GM18511 (cell line): ENCODE data around the gene SELL.
"Not testable (repeated sequence)": the region's sequence is repeated elsewhere in the genome, so short reads cannot be mapped to it uniquely, and the experiment has no call there.

Experiments
- ATAC-seq: cut with Tn5 transposase; IDR thresholded peaks from one replicate; pipeline ENCODE4 v1.9.1; 2021; ENCODE audit warnings: mild to moderate bottlenecking, moderate library complexity; ENCODE audit not compliant: unreplicated experiment

The SELL gene

DNA sequence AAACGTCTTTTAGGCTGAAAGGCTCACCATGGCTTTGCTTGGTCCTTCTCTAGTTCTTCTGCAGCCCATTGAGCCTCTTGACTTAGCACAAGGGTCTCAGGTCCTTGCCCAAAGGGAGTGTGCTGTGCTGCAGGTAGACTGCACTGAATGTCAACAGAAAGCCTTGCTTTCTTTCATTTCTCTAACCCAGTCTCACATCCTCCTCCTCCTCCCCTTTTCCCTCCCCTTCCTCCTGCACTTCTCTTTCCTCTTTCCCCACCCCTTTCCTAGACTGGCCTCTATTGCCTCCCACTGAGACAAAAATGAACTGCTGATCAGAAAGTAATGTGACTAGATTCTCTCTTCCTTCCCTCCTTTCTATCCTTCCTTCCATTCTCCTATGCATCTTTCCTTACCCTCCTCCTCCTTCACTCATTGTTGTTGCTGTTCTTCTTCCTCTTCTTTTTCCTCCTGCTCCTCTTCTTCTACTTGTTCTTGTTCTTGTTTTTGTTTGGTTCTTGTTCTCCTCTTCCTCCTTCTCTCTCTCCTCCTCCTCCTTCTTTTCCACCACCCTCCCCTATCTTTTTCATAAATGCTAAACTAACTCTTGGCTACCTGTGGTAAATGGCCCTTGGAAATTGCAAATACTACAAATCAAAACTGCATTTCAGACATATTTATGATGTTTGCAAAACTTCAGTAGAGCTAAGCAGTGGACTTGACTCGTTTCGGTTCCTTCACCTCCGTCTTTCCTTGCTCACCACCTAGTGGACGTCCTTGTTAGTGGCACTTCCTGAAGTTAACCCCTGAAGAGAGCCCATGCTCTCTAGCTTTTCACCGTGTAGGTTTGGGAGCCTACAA lies at the start of gene SELL:
SELL (minus strand) TSS at position 152 of the 840 bp plus-strand sequence; CDS start at position 30, 122 bp downstream.
- peak; percentile 80 for ATAC-seq

DNA sequence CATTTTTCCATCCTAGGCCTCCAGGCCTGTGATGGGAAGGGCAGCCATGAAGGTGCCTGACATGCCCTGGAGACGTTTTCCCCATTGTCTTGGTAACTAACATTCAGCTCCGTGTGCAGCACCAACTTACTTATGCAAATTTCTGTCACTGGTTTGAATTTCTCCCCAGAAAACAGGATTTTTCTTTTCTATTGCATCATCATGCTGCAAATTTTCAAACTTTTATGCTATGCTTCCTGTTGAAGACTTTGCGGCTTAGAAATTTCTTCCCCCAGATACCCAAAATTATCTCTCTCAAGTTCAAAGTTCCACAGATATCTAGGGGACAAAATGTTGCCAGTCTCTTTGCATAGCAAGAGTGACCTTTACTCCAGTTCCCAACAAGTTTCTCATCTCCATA lies 47.6 kb upstream of the SELL start:
- no peak for ATAC-seq

DNA sequence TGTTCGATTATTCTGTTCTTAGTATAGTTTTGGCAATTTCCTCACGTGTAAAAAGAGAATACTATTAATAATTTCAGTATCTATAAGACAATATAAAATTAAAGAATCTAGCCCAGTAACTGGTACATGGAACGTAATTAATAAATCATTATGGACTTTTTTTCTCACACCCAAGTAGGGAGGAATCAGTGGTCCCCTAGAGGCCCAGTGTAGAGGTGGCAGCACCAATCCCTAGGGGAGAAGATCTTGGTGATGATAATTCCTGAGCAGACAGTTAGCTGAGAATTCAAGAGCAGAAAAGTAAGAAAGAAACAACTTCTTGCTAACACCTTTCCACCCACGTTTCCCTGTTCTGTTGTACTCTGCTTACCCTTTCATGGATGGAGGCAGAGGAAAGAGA lies 42.1 kb upstream of the SELL start:
- no peak for ATAC-seq

DNA sequence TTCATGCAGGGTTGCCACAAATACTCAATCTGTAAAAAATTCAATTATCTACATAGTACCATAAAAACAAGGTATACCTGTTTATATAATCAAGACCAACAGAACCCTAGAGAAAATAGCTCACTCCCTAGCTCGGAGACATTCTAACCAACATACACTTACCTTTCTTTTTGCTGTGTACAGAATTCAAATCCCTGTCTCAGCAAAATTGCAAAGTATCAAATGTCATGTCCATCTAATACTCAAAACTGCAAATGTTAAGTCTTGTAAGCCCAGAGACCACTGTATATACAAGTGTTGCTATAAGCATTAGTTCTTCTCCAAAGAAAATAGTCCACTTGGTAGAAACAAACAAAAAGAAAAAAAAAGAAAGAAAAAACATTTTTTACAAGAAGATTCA lies 38.6 kb upstream of the SELL start:
- ATAC-seq, result no peak

DNA sequence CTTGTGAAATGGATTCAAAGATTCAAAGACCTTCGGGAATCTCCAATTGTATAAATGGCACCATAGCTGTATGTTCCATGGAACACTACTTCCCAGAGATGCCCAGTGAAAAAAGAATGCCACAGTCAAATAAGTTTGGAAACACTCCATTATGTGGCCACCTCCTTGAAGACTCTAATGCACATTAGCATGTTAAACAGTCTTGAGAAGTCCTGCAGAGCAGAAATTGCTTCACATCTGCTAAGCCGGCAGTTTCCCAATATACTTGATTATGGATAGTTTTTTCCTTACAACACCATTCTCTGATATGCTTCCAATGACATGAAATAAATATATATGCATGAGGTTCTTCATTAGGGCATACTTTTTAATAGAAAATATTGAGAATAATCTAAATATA lies 35.1 kb upstream of the SELL start:
- ATAC-seq, result no peak

DNA sequence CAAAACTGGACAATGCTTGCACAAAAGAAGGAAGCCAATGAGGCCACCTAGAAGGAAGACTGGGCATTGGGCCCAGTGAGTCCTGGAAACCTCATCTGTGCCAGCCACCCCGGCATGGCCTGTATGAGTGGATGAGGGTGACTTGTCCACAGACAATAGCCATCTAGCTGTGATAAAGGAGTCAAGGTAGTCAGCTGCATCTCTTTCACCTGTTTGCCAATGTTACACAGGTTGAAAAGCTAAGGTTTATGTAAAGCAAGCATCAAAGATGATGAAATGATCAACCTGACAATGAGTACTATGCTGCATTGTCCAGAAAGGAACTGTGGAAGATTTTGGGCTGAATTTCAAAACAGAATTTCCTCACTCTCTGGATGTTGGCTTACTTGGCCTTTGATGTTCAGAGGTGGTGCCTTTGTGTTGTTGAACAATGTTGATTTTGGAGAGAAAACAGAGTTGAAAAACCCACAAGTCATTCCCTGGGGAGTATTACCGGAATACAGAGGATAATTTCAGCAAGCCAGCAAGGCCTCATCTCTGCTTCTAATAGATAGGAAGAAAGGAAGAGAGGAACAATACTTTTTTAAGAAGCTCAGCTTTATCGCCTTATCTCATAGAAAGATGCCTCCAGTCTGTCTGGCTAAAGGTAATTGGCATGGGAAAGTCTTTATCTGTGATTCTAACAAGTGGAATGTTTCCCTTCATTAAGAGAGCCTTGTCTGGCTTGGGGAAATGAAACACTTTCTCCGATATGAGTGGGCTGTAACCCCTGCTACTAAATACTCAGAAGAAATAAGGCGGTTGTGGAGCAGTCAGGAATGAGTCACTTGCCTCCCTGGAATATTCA lies 33.8 kb upstream of the SELL start:
- ATAC-seq, result no peak

DNA sequence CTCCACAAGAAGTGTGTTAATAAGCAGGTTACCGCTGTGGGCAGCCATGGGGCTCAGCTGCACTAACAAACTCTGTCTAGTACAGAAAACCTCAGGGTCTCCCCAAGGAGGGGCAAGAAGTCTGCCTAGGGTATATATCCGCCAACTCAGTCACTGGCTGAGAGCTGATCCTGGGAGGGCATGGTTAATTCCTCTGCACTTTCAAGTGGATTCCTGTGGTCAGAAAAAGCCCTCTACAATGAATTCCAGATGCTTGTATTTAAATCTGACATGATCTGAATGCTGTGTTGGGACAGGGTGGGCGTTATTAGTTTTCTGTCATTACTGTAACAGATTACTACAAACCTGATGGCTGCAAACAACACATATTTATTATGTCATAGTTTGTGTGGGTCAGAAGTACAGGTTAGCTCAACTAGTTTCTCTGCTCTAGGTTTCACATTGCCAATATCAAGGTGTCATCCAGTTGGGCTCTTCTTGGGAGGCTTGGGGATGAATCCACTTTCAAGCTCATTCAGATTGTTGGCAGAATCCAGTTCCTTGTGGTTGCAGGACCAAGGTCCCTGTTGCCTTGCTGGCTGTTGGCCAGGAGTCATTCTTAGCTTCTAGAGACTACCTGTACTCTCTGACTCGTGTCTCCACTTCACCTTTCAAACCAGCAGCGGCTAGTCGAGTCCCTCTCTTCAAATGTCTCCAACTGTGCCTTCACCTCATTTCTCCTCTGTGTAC lies 30.4 kb upstream of the SELL start:
- no peak for ATAC-seq

DNA sequence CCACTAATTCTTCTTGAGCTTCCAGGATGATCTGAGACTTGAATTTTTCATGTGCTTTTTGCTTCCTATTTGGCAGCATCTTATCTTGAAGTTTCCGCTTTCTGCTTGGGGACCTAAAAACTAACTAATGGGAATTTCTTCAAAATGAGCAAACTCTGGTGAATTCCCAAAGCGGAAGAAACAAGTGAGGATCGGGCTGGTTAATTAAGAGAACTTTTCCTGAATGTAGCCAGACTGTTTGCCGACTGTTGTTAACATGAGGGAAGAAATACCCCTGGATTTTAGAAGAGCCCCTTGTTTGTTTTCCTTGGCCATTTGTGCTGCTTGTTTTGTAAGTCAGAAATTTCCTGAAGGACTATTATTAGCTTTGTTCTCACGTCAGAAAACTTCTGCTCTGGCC lies 28.6 kb upstream of the SELL start:
- ATAC-seq, result no peak

DNA sequence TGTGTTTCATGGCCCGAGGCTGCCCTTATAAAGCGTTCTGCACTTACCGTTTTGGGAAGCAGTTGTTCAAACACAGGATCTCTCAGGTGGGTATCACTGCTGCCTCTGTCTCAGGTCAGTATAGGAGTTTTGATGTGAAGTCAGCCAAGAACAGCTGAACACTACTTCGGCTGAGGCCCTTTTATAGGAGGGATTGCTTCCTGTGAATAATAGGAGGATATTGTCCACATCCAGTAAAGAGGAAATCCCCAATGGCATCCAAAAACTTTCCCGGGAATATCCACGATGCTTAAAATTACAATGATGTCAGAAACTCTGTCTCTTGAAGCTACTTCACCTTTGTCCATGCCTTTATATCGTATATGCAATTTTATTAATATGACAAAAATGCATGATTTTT lies 22.5 kb upstream of the SELL start, which contains the start of gene SELE:
SELE (minus strand) TSS at position 156 of the 400 bp plus-strand sequence. CDS start 467 bp downstream, outside the sequence.
- ATAC-seq, result no peak

DNA sequence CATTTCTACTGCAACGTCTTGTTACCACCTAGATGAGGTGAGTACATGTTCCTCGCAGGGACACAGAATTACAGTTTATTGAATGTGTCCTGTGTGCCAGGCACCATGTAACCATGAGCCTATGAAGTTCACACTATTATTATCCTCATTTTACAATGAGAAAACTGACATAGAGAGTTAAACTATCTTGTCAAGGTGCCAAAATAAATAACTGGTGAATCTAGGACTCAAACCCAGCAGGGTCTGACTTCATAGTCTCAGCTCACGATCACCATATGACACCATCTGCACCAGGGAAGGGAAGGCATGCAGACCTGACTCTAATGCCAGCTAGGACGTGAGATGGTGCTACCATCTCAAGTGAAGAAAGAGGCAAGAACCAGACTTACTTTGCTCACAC lies 20.0 kb upstream of the SELL start:
- no peak for ATAC-seq

DNA sequence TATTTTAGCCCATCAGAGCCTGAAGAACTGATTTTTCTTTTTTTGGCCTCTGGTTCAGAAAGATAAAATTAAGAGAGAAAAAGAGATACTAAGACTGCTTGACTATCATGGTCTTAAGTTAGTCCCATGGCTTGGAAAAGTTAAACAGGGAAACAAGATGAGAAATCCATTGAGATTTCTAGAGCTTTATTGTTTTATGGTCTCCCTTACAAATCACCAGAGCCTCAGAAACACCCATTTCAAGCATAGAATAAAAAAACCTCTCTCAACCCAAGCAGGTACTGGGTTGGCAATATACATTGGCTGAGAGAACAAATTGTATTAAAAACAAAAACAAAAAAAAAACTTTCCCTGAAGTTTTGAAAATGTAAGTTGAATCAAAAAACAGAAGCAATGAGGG lies 18.6 kb upstream of the SELL start:
- no peak for ATAC-seq

DNA sequence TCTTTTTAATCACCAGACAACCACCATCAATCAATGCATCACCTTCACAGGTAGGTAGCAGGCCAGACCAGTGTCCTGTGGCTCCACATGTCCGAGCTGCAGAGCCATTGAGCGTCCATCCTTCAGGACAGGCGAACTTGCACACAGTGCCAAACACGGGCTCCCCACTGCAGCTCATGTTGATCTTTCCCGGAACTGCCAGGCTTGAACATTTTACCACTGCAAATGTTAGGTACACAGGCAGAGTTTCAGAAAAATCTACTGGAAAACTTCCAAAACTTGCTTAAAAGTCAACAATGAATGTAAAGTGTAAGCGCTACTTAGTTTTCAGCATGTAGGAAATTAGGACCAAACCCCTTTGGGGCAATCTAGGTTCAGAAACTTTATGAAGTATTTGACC lies 15.9 kb upstream of the SELL start:
- ATAC-seq, result no peak

DNA sequence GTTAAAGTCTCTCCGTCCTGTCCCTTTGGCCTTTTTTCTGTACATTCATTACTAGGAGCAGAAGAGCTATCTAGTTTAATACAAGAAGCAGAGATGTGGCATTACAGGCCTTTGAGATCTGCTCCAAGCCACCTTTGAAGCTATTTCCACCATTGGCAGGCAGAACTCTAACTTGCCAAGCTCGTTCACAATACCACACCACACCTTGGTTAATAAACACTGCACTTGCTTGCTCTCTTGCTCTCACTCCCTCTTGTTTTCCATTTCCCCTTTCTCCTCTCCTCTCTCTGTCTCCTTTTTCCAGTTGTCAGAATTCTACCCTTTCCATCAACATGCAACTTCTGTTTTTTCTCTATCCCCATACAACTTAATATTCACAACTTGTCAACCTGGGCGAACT lies 15.4 kb upstream of the SELL start:
- ATAC-seq, result no peak

DNA sequence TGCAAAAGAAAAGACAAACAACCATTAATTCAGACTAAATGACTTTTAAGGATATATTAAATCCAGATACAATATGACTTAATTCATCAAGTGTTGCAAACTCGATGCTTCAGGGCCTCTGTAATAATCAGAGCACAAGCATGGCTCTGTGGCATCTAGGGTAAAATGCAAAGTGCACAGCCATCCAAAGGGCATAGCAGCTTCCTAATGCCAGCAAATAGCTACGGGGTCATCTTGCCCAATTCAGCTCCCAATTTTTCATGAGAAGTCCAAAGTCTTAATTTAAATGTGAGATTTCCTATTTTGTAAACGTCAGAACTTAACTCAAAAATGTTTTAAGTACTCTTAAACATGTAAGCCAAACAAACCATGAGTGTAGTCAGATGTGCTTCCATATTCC lies 14.5 kb upstream of the SELL start:
- ATAC-seq, result no peak

DNA sequence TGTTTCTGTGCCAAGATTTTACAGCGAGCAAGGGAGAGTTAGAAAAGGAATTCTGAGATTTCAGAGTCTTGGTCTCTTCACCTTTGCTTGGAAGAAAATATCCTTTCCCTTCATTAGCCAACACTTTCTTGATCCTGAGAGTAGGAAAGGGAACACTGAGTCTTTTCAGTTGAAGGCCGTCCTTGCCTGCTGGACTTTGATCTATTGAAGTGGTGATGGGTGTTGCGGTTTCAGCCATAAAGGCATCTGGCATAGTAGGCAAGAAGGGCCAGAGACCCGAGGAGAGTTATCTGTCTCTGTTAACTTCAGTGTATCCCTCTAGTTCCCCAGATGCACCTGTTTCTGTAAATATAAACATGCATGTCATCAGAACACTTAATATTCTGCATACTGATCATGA lies 12.7 kb upstream of the SELL start:
- ATAC-seq, result no peak

DNA sequence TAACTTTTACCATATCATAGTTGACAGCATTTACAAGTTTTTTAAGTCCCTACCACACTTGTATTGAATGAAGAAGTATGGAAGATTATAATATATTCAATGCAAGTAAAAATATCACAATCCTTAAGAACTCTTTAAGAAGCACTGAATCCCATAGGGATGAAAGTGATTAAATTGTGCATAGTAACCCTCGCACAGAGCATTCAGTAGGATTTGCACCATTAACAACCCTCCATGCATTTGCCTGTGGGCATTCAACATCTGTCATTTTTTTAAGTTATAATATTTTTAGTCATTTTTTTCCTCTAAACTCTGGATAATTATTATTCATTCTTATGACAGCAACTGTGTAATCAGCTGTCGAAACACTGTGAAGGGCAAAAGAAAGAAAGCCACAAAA lies 12.3 kb upstream of the SELL start:
- ATAC-seq, result no peak

DNA sequence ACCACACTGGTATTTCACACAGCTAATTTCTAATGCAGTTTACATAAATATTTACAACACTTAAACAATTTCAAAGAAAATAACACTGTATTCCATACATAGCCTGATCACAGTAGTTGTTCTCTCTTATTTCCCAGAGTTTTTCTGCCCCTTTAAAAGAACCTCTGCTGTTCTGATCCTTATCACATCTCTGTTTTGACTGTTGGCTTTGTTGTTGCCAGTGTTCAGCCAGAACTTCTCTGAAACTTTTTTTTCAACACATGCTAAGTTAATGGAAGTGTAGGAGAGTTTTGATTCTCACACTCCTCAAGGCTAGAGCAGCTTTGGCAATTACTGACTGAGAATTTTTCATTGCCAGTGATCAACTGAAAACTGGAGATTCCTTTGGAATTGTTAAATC lies 11.4 kb upstream of the SELL start:
- ATAC-seq, result no peak

DNA sequence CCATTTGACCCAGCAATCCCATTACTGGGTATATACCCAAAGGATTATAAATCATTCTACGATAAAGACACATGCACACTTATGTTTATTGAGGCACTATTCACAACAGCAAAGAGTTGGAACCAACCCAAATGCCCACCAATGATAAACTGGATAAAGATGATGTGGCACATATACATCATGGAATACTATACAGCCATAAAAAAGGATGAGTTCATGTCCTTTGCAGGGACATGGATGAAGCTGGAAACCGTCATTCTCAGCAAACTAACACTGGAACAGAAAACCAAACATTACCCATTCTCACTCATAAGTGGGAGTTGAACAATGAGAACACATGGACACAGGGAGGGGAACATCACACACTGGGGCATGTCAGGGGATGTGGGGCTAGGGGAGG lies 3.7 kb upstream of the SELL start:
- not testable (repeated sequence) for ATAC-seq

DNA sequence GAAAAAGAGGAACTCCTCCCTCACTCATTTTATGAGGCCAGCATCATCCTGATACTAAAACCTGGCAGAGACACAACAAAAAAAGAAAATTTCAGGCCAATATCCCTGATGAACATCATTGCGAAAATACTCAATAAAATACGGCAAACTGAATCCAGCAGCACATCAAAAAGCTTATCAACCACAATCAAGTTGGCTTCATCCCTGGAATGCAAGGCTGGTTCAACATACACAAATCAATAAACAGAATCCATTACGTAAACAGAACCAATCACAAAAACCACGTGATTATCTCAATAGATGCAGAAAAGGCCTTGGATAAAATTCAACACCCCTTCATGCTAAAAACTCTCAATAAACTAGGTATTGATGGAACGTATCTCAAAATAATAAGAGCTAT lies 1.7 kb upstream of the SELL start:
- not testable (repeated sequence) for ATAC-seq

DNA sequence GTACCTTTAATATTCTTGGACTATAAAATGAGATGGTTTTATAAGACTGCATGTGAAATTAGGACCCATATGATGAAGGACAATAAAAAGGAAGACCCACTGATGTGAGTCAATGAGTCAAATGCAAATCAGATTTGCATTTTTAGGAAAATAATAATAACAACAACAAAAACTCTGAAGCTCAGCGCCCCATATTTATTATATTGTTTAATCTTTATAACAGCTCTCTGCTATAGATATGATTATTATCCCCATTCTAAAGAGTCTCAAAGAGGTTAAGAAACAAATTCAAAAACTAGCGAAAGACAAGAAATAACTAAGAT lies 850 bp upstream of the SELL start:
- no peak for ATAC-seq

DNA sequence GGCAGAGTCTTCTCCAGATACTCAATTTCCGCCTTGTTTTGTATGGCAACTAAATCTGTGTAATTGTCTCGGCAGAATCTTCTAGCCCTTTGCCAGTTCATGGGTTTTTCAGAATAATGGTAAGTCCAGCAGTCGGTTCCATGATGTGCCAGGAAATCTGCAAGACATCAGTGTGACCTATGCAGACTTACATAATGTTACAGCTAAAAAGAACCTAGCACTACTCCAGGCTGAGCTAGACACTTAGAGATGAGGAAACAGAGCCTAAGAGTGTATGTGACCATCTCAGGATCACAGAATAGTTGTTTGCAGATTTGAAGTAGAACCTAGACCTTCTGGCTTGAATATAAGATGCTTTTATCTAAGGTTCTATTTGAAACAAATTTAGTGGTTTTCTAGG lies 2.8 kb downstream of the SELL start:
- no peak for ATAC-seq
